ENCODE measurements around the gene PARP12.

- TF ChIP-seq POLR2A (IDR thresholded peaks at IDR 0.05) (no peak), CTCF (IDR thresholded peaks at IDR 0.05) (no peak)
These were observed 38.2 kb downstream of the PARP12 start for GRCh38 chr7:140024585-140024984.

All from thyroid gland (tissue), 4 donors.